HG02759 (cell line): ENCODE results near the gene GRK6.

Experiments
- ATAC-seq: cut with Tn5 transposase; IDR thresholded peaks from one replicate; pipeline ENCODE4 v1.9.1; 2021; ENCODE audit warnings: mild to moderate bottlenecking, moderate library complexity; ENCODE audit not compliant: unreplicated experiment

GRK6 gene

GRCh38 chr5:177426566-177427210, at the start of gene GRK6:
Gene GRK6 (plus strand): TSS chr5:177426676. CDS start chr5:177426846, 170 bp downstream.
- peak; percentile 10 for ATAC-seq

DNA sequence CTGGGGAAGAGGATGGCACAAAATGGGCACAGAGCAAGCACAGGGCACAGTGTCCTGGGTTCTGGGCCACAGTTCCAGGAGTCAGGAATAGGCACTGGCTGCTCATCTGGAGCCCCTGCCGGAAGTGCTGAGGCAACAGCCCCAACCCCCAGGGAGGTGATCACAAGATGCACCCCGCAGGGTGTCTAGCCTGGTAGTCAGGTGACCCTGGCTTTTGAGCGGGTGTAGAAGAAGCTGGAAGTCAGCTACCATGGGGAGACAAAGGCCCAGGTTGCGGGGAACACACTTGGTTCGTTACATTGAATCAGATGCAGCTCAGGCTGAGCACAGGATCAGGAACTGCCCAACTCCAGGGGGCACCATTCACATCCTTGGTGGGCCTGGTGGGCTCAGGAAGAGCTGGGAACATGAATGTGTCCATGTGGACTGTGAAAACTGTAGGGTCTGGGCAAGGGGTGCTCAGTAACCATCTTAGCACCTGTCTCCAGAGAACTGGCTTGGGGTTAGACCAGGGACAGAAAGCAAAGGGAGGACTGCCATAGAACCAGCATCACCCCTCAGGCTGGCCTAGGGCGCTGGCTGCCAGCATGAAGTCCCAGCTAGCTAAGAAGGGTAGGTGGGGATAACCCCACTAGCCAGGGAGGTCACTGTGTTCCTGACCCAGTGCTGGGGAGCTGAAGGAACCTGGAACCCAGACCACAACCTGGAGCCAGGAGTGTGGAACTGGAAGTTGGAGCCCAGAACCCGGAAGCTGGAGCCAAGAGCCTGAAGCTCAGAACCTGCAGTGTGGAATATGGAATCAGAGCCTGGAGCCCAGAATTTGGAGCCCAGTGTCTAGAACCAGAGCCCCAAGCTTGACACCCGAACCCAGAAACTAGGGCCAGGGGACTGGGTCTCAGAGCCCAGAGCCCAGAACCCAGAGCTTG, 48.4 kb upstream of the GRK6 start:
- no peak for ATAC-seq

DNA sequence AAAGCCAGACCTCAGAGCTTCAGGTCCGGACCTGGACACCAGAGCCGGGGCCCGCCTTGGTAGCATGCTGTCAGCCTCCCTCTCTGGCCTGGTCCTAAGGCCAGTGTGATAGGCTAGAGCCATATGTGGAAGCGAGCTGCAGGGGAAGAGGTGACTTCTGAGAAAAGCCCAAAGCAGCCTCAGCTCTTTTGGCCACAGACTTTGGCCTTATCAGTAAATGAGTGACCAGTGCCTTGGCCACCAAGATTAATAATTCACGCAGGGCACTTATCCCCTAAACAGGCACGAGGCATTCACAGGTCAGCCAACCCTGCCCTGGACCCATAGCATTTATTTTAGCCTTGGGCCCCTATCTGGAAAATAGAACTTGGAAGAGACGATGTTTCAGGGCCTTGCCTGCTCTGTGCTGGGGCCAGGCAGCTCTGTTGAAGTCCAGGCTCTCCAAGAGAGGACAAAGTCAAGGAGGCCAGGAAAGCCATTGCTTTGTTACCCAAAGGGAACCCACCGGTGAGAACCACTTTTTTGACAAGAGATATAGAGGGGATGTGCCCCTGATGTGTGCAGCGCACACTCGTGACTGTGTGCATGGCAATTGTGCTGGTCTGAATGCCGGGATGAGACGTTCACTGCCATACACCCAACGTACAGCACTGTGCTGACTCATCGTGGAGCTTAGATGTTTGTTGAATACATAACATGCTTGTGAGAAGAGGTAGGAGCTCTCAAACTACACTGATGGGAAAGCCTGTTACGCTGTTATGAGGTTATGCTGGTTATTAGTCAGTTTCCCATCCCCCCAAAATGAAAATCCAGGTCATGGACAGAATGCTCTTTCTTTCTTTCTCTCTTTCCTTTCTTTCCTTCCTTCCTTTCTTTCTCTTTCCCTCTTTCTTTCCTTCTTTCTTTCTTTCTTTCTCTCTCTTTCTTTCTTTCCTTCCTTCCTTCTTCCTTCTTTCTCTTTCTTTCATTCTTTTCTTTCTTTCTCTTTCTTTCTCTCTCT, 47.3 kb upstream of the GRK6 start:
- peak; percentile 56 for ATAC-seq

- no peak for ATAC-seq
Measured at GRCh38 chr5:177380805-177381126, 45.7 kb upstream of the GRK6 start.

- no peak for ATAC-seq
Measured at GRCh38 chr5:177382423-177383029, 44.0 kb upstream of the GRK6 start.

GRCh38 chr5:177383181-177383580, 43.3 kb upstream of the GRK6 start:
- no peak for ATAC-seq

DNA sequence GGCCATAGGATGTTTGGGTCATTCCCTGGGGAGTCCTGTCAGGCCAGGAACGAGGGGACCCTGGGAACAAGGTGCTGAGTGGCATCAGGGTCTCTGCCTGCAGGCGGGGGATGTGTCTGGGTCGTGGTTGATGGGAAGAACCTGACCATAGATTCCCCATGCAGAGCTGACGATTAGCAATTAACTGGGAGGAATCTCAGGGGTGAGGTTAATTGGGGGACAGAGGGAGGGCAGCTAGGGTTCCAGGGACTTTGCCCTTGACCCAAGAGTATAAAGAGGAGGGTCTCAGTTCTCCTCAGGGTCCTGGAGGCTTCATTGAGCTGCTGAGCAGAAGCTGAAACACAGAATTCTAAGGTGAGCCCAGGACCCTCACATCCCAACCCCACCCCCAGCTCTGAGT, 42.3 kb upstream of the GRK6 start, which contains the start of gene SLC34A1:
SLC34A1 (plus strand) TSS at position 301 of the 400 bp plus-strand sequence. CDS start 1,308 bp downstream, outside the sequence.
- ATAC-seq: no peak

DNA sequence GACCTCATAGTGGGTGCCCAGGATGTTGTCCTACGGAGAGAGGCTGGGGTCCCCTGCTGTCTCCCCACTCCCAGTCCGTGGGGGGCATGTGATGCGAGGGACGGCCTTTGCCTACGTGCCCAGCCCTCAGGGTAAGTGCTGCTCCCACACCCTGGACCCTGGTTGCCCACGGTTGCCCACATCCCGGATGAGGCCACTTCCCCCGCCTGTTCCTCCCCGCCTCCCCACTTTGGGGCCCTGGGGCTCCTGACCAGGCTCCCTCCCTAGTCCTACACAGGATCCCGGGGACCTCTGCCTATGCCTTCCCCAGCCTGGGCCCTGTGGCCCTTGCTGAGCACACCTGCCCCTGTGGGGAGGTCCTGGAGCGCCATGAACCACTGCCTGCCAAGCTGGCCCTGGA, 40.8 kb upstream of the GRK6 start:
- no peak for ATAC-seq

DNA sequence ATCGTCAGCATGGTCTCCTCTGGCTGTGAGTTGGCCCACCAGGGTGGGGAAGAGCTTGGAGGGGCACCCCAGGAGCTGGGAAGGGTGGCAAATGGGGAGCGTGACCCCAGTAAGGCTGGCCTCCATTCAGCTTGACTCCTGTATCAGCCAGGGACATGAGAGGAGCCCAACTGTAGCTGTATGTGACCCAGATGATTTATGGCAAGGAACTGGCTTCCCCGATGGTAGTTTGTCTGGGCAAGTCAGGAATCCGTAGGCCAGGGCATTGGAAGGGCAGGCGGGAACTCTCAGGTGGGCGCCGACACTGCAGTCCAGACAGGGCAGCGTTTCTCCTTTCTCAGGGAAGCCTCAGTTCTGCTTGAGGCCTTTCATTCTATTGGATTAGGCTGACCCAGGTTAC, 39.9 kb upstream of the GRK6 start:
- no peak for ATAC-seq

DNA sequence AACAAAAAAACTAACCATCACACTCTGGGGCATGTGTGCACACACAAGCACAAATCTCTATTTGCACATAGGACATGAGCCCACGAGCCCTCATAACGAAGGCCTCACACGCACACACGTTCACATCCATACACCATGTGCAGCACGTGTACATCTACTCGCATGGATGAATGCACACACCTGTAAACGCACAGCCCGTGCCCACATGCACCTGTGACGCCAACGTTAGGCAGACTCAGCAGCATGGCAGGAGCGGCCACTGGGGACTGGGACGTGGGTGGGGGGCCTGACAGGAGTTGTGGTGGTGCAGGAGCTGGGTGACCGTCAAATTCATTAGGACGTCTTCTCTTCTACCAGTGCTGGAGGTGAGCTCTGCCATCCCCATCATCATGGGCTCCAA, 39.1 kb upstream of the GRK6 start:
- no peak for ATAC-seq

DNA sequence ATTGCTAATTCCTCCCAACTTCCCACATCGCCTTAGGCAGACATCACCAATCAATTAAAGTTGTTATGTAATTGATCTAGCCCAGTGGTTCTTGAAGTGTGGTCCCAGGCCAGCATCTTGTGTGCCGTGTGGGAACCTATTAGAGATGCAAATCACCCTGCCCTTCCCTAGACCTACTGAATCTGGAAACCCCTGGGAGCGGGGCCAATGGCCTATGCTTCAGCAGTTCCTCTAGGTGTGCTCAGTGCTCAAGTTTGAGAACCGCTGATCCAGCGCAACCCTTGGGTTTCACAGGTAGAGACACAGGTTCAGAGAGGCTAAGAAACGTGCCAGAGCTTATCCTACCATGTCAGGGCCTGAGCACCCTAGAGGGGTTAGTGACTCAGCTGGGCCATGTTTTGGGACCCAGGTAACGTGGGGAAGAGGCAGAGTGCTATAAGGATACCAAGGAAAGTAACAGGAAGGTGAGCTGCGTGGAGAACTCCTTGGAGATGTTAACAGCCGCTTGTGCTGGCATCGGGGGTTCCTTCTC, 37.9 kb upstream of the GRK6 start:
- no peak for ATAC-seq

DNA sequence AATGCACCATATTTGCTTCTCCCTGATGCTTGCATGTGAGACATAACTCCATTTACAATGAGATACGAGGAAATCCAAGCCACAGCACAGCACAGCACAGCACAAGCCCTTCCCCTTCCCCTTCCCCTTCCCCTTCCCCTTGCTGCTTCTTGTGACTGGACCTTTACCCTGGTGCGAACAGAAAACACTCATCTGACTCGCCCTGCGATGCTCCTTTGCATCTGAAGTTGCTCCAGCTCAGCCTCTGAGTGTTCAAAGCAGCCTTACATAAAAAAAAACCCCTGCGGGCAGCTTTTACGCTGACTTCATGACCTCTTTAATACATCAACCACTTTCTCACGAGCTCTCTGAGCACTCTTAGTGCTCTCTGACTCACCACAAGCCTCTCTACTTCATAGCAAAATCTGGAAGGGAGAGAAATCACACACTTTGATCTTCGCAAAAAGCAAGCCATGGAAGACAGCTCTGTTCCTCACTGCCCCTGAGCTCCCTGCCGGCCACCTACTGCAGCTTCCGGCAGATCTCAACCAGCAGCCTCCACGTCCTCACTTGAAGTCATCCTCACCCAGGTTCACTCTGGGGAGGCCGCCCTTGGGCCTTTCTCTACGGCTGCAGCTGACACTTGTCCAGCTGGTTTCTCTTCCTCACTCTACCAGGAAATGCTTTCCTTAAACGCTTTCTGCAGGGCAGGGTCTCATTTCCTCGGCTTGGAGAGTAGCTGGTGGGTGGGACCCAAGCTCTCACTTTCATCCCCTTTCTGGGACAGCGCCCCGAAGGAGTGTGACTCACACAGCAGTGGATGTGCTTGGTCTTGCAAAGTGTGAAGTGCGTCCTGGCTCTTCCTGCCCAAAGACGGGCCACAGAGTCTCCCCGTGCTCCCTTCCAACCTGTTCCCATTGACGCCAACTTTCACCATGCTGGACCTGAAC, 37.0 kb upstream of the GRK6 start:
- peak; percentile 35 for ATAC-seq

DNA sequence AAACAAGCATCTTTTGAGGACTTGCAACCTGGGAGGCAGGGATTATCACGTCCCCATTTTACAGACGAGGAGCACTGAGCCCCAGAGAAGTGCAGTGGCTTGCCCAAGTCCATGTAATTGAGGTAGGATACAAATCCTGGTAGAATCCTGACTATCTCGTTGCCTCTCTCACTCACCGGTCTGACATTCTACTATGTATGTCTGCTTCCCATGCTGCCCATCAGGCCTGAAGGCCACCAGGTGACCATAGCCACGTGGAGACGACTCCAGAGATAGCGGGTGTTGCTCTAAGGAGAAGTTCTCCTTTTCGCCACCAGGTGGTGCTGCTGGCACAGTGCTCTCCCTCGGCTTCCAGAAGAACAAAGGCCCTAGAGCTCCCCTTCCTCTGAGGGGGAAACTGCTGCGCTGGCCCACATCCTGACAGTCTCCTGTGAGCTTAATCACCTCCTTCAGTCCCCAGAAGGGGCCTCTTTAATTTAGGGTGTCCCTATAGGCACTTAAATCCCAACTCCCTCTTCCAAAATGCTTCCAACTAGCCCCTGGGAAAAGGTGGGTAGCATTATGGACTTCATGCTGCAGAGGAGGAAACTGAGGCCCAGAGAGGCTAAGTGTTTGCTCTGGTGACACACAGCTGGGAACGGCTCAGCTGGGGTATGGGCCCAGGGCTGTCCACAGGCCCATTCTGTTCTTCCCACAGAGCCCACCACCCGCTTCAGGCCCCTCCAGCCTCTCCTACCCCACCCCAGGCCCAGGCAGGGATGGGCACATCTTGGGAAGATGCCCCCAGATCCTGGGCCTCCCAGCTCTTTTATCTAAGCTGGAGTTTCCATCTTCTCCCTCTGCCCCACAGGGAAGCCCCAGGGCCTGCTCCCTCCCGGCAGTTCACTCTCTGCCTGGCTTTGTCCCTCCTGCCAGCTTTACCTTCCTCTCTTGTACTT, 35.8 kb upstream of the GRK6 start:
- ATAC-seq: peak; percentile 61

DNA sequence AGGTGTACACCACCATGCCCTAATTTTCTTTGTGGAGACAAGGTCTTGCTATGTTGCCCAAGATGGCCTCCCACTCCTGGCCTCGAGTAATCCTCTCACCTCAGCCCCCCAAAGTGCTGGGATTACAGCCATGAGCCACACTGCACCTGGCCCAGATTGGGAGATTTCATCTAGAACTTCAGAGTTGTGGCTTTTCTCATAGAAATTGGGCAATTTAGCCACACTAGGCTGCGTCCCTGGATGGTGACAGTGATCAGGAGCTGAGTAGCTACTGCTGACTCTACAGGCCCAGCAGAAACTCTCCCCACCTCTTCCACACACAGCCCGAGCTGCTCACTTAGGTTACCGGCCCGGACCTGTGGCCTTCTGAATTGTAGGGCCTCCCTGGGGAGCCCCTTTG, 33.7 kb upstream of the GRK6 start:
- no peak for ATAC-seq

- ATAC-seq: no peak
Measured at GRCh38 chr5:177393206-177393765, 33.2 kb upstream of the GRK6 start.

- ATAC-seq: no peak
Measured at GRCh38 chr5:177393990-177394389, 32.5 kb upstream of the GRK6 start.

GRCh38 chr5:177396078-177396477, 30.4 kb upstream of the GRK6 start:
- no peak for ATAC-seq

GRCh38 chr5:177396807-177397206, 29.7 kb upstream of the GRK6 start:
- ATAC-seq: no peak
